ENCODE results near the gene SLC9A4.

The SLC9A4 gene

DNA sequence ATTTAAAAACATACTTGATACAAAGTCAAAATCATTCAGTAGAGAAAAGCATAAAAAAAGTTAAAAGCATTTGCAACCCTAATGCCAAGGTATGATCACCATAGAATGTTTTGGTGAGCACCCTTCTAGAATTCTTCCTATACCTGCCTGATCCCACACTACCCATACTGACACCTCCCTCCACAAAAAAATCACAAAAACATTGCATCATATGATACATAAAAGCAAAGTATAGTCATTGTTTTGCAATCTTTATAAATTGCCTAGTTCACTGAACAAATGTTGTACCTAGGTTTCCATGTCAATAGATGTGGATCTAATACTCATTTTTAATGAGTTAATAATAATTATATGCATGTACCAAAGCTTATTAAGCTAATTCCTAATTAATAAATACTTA lies 54.1 kb downstream of the SLC9A4 start:
- Histone ChIP-seq H3K9ac (ENCODE audit: low read length) (no peak overlapping the region), H3F3A (ENCODE audit: insufficient read depth) (no peaks in the 10 kb centered on the region), H3K27me3 (ENCODE audit: low read length) (no peaks in the 10 kb centered on the region), H3K79me2 (ENCODE audit: insufficient read depth, low read length) (no peaks in the 10 kb centered on the region), H3K36me3 (ENCODE audit: low read length) (no peaks in the 10 kb centered on the region), H3K9me3 (ENCODE audit: insufficient read depth, low read length) (no peaks in the 10 kb centered on the region), H3K4me3 (ENCODE audit: insufficient read depth, low read length, poor library complexity, severe bottlenecking) (no peak overlapping the region), H2AFZ (ENCODE audit: low read depth, low read length, severe bottlenecking) (no peak overlapping the region), H3K9me2 (replicated peaks; ENCODE audit: insufficient read depth, low read length) (no peaks in the 10 kb centered on the region), H3K4me2 (ENCODE audit: low read depth, low read length, poor library complexity, severe bottlenecking) (no peak overlapping the region), H3K27ac (ENCODE audit: low read depth, low read length) (no peak overlapping the region), H4K20me1 (ENCODE audit: low read depth, low read length) (no peaks in the 10 kb centered on the region)
- no peak for TF ChIP-seq CTCF (IDR thresholded peaks at IDR 0.05; ENCODE audit: insufficient read depth, low read length, poor library complexity, severe bottlenecking)
- no peak for TF ChIP-seq EZH2phosphoT487 (conservative IDR thresholded peaks at IDR 0.05; ENCODE audit: low read length)

GRCh38 chr2:102538491-102538890 lies 65.5 kb downstream of the SLC9A4 start:
- H3K27ac ChIP-seq (ENCODE audit: low read depth, low read length): no peak overlapping the region
- no peak overlapping the region for H3K9ac ChIP-seq (ENCODE audit: low read length)
- no peaks in the 10 kb centered on the region for H3K36me3 ChIP-seq (ENCODE audit: low read length)
- TF ChIP-seq EZH2phosphoT487 (conservative IDR thresholded peaks at IDR 0.05; ENCODE audit: low read length) (no peak), CTCF (IDR thresholded peaks at IDR 0.05; ENCODE audit: insufficient read depth, low read length, poor library complexity, severe bottlenecking) (no peak)
- no peaks in the 10 kb centered on the region for H3K9me3 ChIP-seq (ENCODE audit: insufficient read depth, low read length)
- H3K79me2 ChIP-seq (ENCODE audit: insufficient read depth, low read length): no peaks in the 10 kb centered on the region
- H3K4me2 ChIP-seq (ENCODE audit: low read depth, low read length, poor library complexity, severe bottlenecking): no peak overlapping the region
- no peak overlapping the region for H3K4me3 ChIP-seq (ENCODE audit: insufficient read depth, low read length, poor library complexity, severe bottlenecking)
- no peaks in the 10 kb centered on the region for H3K27me3 ChIP-seq (ENCODE audit: low read length)
- no peaks in the 10 kb centered on the region for H4K20me1 ChIP-seq (ENCODE audit: low read depth, low read length)
- H3K9me2 ChIP-seq (replicated peaks; ENCODE audit: insufficient read depth, low read length): no peaks in the 10 kb centered on the region
- no peak overlapping the region for H2AFZ ChIP-seq (ENCODE audit: low read depth, low read length, severe bottlenecking)
- no peaks in the 10 kb centered on the region for H3F3A ChIP-seq (ENCODE audit: insufficient read depth)

- H3K9ac ChIP-seq (ENCODE audit: low read length): no peak overlapping the region
- no peak overlapping the region for H3K4me2 ChIP-seq (ENCODE audit: low read depth, low read length, poor library complexity, severe bottlenecking)
- no peaks in the 10 kb centered on the region for H3K79me2 ChIP-seq (ENCODE audit: insufficient read depth, low read length)
- no peaks in the 10 kb centered on the region for H4K20me1 ChIP-seq (ENCODE audit: low read depth, low read length)
- no peaks in the 10 kb centered on the region for H3K27me3 ChIP-seq (ENCODE audit: low read length)
- H3K27ac ChIP-seq (ENCODE audit: low read depth, low read length): no peak overlapping the region
- no peak overlapping the region for H2AFZ ChIP-seq (ENCODE audit: low read depth, low read length, severe bottlenecking)
- TF ChIP-seq EZH2phosphoT487 (conservative IDR thresholded peaks at IDR 0.05; ENCODE audit: low read length) (no peak), CTCF (IDR thresholded peaks at IDR 0.05; ENCODE audit: insufficient read depth, low read length, poor library complexity, severe bottlenecking) (no peak)
- H3K9me2 ChIP-seq (replicated peaks; ENCODE audit: insufficient read depth, low read length): no peaks in the 10 kb centered on the region
- H3F3A ChIP-seq (ENCODE audit: insufficient read depth): no peaks in the 10 kb centered on the region
- H3K4me3 ChIP-seq (ENCODE audit: insufficient read depth, low read length, poor library complexity, severe bottlenecking): no peak overlapping the region
- H3K36me3 ChIP-seq (ENCODE audit: low read length): no peaks in the 10 kb centered on the region
- no peaks in the 10 kb centered on the region for H3K9me3 ChIP-seq (ENCODE audit: insufficient read depth, low read length)
Observed at GRCh38 chr2:102540882-102541281, 67.9 kb downstream of the SLC9A4 start.

Measured in SU-DHL-6 (cell line).